HepG2 (cell line): ENCODE results near the gene C17orf75. TPM values are rescaled to one million over a fixed set of nuclear protein-coding genes. Genes with fewer than 3 reads are reported as not detected.

Experiments used
- ATF1 ChIP-seq: IDR thresholded peaks from 2 replicates; pipeline ENCODE4 v1.6.1; 2016; ENCODE audit warnings: mild to moderate bottlenecking, control low read depth
- ATF4 ChIP-seq, 2 experiments: fragments of 450-650 bp in 1 of 2; sonication (generic) in 1 of 2; formaldehyde crosslinking; IDR thresholded peaks; 2 replicates each; pipeline versions ENCODE4 v1.5.0 to v1.8.0; 2020 to 2022; ENCODE audit warnings: mild to moderate bottlenecking in 1 of 2, missing genetic modification reagents in 1 of 2
- CSRNP1 ChIP-seq: sonication (generic); formaldehyde crosslinking; IDR thresholded peaks from 2 replicates; pipeline ENCODE4 v1.8.1; 2023; ENCODE audit warnings: mild to moderate bottlenecking, missing genetic modification reagents
- HOXA3 ChIP-seq: sonication (generic); formaldehyde crosslinking; IDR thresholded peaks from 2 replicates; pipeline ENCODE4 v1.5.0; 2020; ENCODE audit warnings: missing genetic modification reagents
- MTA3 ChIP-seq: sonication (generic); formaldehyde crosslinking; IDR thresholded peaks from 2 replicates; pipeline ENCODE4 v1.4.0; 2020; ENCODE audit warnings: missing genetic modification reagents
- PAWR ChIP-seq: sonication (generic); formaldehyde crosslinking; IDR thresholded peaks from 2 replicates; pipeline ENCODE4 v1.4.0; 2020; ENCODE audit warnings: missing genetic modification reagents, mild to moderate bottlenecking, borderline replicate concordance
- PITX1 ChIP-seq: sonication (generic); formaldehyde crosslinking; IDR thresholded peaks from 2 replicates; pipeline ENCODE4 v1.5.1; 2020; ENCODE audit warnings: mild to moderate bottlenecking, missing genetic modification reagents
- THAP9 ChIP-seq: sonication (generic); formaldehyde crosslinking; IDR thresholded peaks from 2 replicates; pipeline ENCODE4; 2020; ENCODE audit warnings: missing genetic modification reagents, mild to moderate bottlenecking, borderline replicate concordance
- YEATS4 ChIP-seq: sonication (generic); formaldehyde crosslinking; IDR thresholded peaks from 2 replicates; pipeline ENCODE4 v1.4.0; 2020; ENCODE audit warnings: missing genetic modification reagents, borderline replicate concordance
- ZBTB49 ChIP-seq: sonication (generic); formaldehyde crosslinking; IDR thresholded peaks from 2 replicates; pipeline ENCODE4 v1.4.0; 2020; ENCODE audit warnings: missing genetic modification reagents, borderline replicate concordance
- ZBTB7B ChIP-seq: sonication (generic); formaldehyde crosslinking; IDR thresholded peaks from 2 replicates; pipeline ENCODE4 v1.4.0; 2020; ENCODE audit warnings: missing genetic modification reagents
- ZNF260 ChIP-seq: sonication (generic); formaldehyde crosslinking; IDR thresholded peaks from 2 replicates; pipeline ENCODE4 v1.4.0; 2020; ENCODE audit warnings: missing genetic modification reagents, low read depth, mild to moderate bottlenecking, borderline replicate concordance
- ZNF354B ChIP-seq: sonication (generic); formaldehyde crosslinking; IDR thresholded peaks from 2 replicates; pipeline ENCODE4 v1.8.0; 2022; ENCODE audit warnings: mild to moderate bottlenecking, missing genetic modification reagents
- ZNF564 ChIP-seq: sonication (generic); formaldehyde crosslinking; IDR thresholded peaks from 2 replicates; pipeline ENCODE4 v1.8.1; 2023; ENCODE audit warnings: mild to moderate bottlenecking, missing genetic modification reagents
- ZNF607 ChIP-seq: sonication (generic); formaldehyde crosslinking; IDR thresholded peaks from 2 replicates; pipeline ENCODE4 v1.5.1; 2020; ENCODE audit warnings: missing genetic modification reagents, mild to moderate bottlenecking, borderline replicate concordance
- ZSCAN5A ChIP-seq: sonication (generic); formaldehyde crosslinking; IDR thresholded peaks from 2 replicates; pipeline ENCODE4 v1.8.0; 2022; ENCODE audit warnings: mild to moderate bottlenecking, missing genetic modification reagents, borderline replicate concordance
- polyA plus RNA-seq, 8 experiments: library from polyadenylated mRNA; depleted of rRNA in 3 of 8; stranded (reverse) in 7 of 8; unstranded in 1 of 8; fragments of >200 nt; fragmentation: Illumina TruSeq in 4 of 8; extraction: Trizol in 4 of 8; gene quantifications; 2 replicates each; pipeline versions ENCODE4 v1.2.1 to v1.2.3, GENCODE V29; 2011 to 2016; ENCODE audit warnings: low read depth in 4 of 8, missing spikeins in 1 of 8, mixed read lengths in 1 of 8; ENCODE audit not compliant: insufficient read depth in 1 of 8
- total RNA-seq, 5 experiments: library from RNA; depleted of rRNA; stranded (reverse); fragments of >200 nt; fragmentation: Illumina TruSeq; extraction: Trizol; gene quantifications; 2 replicates each; pipeline ENCODE4 v1.2.3, GENCODE V29; 2016; ENCODE audit warnings: low read depth in 1 of 5

The C17orf75 gene
- total and polyA plus RNA-seq, 2 of the 13 experiments (the other 11 are each of a cell fraction or from before 2014, with no cell fraction given) = 16.2 to 33.0 TPM

GRCh38 chr17:32341857-32342602, at the start of gene C17orf75 (continued):
- TF ChIP-seq THAP9 (peak; percentile 72; the same call in 1 of the 2 replicates), ZBTB49 (peak; percentile 88; the same call in 1 of the 2 replicates), MTA3 (CRISPR knock-in tag) (no peak), ZNF564 (peak; percentile 78; the same call in 1 of the 2 replicates), ZNF260 (no peak), HOXA3 (CRISPR knock-in tag) (peak; percentile 93), ZNF607 (CRISPR knock-in tag) (no peak; the same call in 1 of the 2 replicates), ATF1 (CRISPR knock-in tag) (no peak), ZSCAN5A (0 out of 2 replicates have a peak, but pooled peaks have one; percentile 61), PAWR (CRISPR knock-in tag) (no peak), YEATS4 (CRISPR knock-in tag) (peak; percentile 98), ZBTB7B (peak; percentile 82), PITX1 (CRISPR knock-in tag) (peak; percentile 79), ATF4 (CRISPR knock-in tag; IDR thresholded peaks at IDR 0.05) (no peak), CSRNP1 (peak; percentile 69; the same call in 1 of the 2 replicates), ZNF354B (no peak)
